Vagina (tissue), 2 donors: Measurements from ENCODE around the gene RAN.

Experiments used
- POLR2A ChIP-seq, 2 donors: fragments of 450-650 bp; IDR thresholded peaks; one replicate each; pipeline ENCODE4 v1.6.1; 2017; ENCODE audit warnings: antibody characterized with exemption in 2 of 2, mild to moderate bottlenecking in 2 of 2, moderate library complexity in 2 of 2
- TF ChIP-seq, protein P1 (sequence below), 3 experiments: fragments of 450-650 bp in 2 of 3; fragments of 200-600 bp in 1 of 3; sonication (generic) in 1 of 3; IDR thresholded peaks; one replicate each; pipeline ENCODE4 v1.5.1; 2017 to 2019; ENCODE audit warnings: antibody characterized with exemption in 3 of 3, mild to moderate bottlenecking in 2 of 3, moderate library complexity in 2 of 3

DNA sequence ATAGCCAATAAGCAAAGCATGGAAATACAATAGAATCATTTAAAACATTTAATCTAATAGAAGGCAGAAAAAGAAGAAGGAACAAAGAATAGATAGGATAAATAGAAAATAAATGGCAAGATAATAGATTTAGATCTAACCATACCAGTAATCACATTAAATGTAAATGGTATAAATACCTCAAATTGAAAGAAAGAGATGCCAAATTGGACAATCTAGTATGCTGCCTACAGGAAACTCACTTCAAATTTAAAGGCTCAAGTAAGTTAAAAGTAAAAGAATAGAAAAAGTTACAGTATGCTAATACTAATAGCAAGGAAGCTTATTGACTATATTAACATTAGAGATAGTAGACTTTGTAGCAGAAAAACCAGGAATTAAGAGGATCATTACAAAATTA is 40.1 kb downstream of the RAN start:
- TF ChIP-seq POLR2A (IDR thresholded peaks at IDR 0.05) = no peak
- TF ChIP-seq, protein P1, sequence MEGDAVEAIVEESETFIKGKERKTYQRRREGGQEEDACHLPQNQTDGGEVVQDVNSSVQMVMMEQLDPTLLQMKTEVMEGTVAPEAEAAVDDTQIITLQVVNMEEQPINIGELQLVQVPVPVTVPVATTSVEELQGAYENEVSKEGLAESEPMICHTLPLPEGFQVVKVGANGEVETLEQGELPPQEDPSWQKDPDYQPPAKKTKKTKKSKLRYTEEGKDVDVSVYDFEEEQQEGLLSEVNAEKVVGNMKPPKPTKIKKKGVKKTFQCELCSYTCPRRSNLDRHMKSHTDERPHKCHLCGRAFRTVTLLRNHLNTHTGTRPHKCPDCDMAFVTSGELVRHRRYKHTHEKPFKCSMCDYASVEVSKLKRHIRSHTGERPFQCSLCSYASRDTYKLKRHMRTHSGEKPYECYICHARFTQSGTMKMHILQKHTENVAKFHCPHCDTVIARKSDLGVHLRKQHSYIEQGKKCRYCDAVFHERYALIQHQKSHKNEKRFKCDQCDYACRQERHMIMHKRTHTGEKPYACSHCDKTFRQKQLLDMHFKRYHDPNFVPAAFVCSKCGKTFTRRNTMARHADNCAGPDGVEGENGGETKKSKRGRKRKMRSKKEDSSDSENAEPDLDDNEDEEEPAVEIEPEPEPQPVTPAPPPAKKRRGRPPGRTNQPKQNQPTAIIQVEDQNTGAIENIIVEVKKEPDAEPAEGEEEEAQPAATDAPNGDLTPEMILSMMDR (IDR thresholded peaks at IDR 0.05) = no peak
